ENCODE results near the gene JAKMIP3. TPM values are rescaled to one million over a fixed set of nuclear protein-coding genes. Genes with fewer than 3 reads are reported as not detected.

The JAKMIP3 gene
- total RNA-seq, 3 donors from 2014 or later = 0.20 to 1.4 (median 0.24) TPM

DNA sequence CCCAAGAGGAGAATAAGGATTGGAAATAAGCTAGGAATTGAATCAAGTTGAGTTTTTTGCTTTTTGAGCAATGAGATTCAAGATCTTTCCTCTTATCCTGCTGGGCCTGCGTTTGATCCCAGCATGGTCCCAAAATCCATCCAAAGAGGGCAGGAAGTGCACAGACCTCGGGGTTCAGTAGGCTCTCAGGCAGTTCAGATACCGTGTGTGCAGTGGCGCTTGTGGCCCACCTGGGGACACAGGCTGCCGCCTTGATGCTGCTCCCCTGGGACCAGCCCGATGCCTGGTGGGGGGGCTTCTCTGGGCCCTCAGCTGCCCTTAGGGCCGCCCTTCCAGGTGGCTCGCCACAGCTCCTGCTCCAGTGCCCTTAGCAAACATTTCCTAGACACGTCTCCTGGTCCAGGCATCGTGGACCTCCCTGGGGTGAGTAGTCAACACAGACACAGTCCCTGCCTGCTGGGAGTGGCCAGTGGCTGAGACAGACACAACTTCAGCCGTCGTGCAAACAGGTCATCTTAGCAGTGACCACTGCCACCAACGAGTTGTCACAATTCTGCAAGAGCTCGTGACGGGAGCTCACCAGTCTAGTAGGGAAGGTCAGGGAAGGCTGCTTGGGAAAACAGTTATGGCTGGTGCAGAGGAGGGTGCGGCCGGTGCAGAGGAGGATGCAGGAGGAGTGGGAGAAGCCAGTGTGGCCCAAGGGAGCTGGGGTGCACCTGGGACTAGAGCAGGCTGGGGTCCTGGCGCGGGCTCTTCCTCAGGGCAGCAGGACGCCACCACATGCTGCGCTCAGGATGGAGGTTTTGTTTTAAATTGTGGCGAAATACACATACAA, 21.7 kb upstream of the JAKMIP3 start:
- Histone ChIP-seq H3K4me1 (ENCODE audit: low read depth) (no peaks in the 10 kb centered on the region), H3K9me3 (no peaks in the 10 kb centered on the region), H3K36me3 (ENCODE audit: low read depth) (no peaks in the 10 kb centered on the region), H3K4me3 (no peak overlapping the region)
- TF ChIP-seq, protein P1, sequence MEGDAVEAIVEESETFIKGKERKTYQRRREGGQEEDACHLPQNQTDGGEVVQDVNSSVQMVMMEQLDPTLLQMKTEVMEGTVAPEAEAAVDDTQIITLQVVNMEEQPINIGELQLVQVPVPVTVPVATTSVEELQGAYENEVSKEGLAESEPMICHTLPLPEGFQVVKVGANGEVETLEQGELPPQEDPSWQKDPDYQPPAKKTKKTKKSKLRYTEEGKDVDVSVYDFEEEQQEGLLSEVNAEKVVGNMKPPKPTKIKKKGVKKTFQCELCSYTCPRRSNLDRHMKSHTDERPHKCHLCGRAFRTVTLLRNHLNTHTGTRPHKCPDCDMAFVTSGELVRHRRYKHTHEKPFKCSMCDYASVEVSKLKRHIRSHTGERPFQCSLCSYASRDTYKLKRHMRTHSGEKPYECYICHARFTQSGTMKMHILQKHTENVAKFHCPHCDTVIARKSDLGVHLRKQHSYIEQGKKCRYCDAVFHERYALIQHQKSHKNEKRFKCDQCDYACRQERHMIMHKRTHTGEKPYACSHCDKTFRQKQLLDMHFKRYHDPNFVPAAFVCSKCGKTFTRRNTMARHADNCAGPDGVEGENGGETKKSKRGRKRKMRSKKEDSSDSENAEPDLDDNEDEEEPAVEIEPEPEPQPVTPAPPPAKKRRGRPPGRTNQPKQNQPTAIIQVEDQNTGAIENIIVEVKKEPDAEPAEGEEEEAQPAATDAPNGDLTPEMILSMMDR (IDR thresholded peaks at IDR 0.05) = no peak
- DNase-seq = no peak
- intact Hi-C loops (cut with DNase I, micrococcal nuclease) = no loop called here
- ATAC-seq = no peak

DNA sequence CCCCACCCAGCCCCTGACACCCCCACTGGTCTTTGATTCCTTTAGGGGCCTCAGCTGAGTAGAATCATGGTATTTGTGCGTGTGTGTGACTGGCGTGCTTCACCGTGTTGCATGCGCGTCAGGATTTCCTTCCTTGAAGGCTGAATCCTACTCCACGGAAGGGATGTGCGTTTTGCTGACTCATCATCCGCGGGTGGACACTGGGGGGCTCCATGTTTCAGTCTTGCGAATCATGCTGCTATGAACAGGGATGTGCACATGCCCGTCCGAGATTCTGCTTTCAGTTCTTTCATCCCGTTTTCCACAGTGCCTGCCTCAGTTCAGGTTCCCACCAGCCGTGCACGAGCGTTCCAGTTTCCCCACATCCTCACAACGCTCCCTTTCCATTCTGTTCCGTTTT, 20.9 kb upstream of the JAKMIP3 start:
- intact Hi-C loops (cut with DNase I, micrococcal nuclease) = no loop called here
- DNase-seq (no peak), ATAC-seq (no peak)
- TF ChIP-seq, protein P1 (IDR thresholded peaks at IDR 0.05) = no peak
- H3K9me3 ChIP-seq = no peaks in the 10 kb centered on the region
- H3K4me1 ChIP-seq (ENCODE audit: low read depth) = no peaks in the 10 kb centered on the region
- H3K4me3 ChIP-seq = no peak overlapping the region
- no peaks in the 10 kb centered on the region for H3K36me3 ChIP-seq (ENCODE audit: low read depth)

DNA sequence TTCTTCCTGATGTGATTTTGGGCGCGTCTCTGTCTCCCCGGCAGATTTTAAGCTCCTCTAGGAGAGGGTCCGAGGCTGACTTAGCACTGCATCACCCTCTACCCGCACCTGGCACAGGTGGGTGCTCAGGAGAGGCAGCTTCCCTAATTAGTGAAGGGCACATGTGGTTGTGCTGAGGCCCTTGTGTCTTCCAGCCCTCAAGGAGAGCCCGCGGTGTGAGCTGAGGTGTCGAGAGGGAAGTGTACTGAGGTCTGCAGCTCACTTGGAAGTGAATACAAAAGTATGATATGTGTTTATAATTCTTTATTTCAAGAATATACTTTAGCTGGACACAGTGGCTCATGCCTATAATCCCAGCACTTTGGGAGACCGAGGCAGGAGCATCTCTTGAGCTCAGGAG, 20.4 kb upstream of the JAKMIP3 start:
- intact Hi-C loops (cut with DNase I, micrococcal nuclease) = no loop called here
- DNase-seq (no peak), ATAC-seq (no peak)
- Histone ChIP-seq H3K4me1 (ENCODE audit: low read depth) (no peaks in the 10 kb centered on the region), H3K4me3 (no peak overlapping the region), H3K9me3 (no peaks in the 10 kb centered on the region), H3K36me3 (ENCODE audit: low read depth) (no peaks in the 10 kb centered on the region)
- TF ChIP-seq, protein P1 (IDR thresholded peaks at IDR 0.05) = no peak

DNA sequence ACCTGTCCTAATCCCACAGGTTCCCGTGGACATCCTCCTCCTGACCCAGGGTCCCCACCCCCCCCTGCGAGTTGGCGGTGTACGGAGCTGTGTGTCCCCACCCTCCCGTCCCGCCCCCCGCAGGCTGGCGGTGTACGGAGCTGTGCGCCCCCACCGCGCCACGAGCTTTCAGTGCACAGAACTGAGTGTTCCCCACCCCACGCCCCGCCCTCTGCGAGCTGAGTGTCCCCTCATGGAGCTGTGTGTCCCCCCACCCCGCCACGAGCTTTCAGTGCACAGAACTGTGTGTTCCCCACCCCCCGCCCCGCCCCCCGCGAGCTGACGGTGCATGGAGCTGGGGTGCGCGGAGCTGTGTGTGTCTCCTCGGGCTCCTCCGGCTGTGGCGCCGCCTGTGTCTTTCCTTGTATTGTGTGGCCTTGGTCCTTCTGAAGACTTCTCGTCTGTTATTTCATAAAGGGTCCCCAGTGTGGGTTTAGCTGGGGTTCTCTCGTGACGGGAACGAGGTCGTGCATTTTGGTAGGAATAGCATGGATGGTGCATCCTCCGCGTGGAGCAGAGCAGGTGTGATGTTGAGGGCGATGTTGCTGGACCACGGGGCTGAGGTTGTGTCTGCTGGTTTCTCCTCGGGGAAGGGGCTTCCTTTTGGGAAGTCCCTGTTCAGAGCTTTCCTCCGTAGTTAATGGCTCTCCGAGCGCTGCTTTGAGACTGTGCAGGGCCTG, 18.0 kb upstream of the JAKMIP3 start:
- DNase-seq = no peak
- Histone ChIP-seq H3K9me3 (peaks cover 15% of the 10 kb centered on the region), H3K36me3 (ENCODE audit: low read depth) (no peaks in the 10 kb centered on the region), H3K4me3 (no peak overlapping the region), H3K4me1 (ENCODE audit: low read depth) (no peaks in the 10 kb centered on the region)
- no peak for ATAC-seq
- TF ChIP-seq, protein P1 (IDR thresholded peaks at IDR 0.05) = no peak
- intact Hi-C loops (cut with DNase I, micrococcal nuclease) = no loop called here

DNA sequence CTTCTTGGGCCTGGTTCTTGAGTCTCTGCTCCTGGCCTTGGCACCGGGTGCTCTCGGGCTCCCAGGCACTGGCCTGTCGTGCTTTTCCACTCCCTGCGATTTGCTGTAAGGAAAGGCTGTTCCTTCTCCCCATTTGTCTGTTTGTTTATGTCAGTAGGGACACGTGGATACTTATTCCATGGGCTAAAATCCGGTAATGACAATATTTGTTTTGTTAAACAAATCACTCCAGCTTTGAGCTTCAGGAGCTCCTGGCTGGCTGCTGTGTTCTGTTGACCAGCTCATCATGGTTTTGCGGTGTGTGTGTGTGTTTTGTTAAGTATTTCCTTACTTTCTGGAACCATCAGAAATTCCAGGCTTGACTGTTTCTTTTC, 17.5 kb upstream of the JAKMIP3 start:
- ATAC-seq (no peak), DNase-seq (no peak)
- H3K4me3 ChIP-seq = no peak overlapping the region
- H3K9me3 ChIP-seq = peaks cover 21% of the 10 kb centered on the region
- intact Hi-C loops (cut with DNase I, micrococcal nuclease) = no loop called here
- H3K36me3 ChIP-seq (ENCODE audit: low read depth) = no peaks in the 10 kb centered on the region
- TF ChIP-seq, protein P1 (IDR thresholded peaks at IDR 0.05) = no peak
- H3K4me1 ChIP-seq (ENCODE audit: low read depth) = no peaks in the 10 kb centered on the region

Measured in mucosa of descending colon (tissue), 3 donors.